Measurements from ENCODE around the gene NFATC4.
A peak's percentile ranks its signal among the peaks of the same experiment; 100 is the strongest.

NFATC4 gene

DNA sequence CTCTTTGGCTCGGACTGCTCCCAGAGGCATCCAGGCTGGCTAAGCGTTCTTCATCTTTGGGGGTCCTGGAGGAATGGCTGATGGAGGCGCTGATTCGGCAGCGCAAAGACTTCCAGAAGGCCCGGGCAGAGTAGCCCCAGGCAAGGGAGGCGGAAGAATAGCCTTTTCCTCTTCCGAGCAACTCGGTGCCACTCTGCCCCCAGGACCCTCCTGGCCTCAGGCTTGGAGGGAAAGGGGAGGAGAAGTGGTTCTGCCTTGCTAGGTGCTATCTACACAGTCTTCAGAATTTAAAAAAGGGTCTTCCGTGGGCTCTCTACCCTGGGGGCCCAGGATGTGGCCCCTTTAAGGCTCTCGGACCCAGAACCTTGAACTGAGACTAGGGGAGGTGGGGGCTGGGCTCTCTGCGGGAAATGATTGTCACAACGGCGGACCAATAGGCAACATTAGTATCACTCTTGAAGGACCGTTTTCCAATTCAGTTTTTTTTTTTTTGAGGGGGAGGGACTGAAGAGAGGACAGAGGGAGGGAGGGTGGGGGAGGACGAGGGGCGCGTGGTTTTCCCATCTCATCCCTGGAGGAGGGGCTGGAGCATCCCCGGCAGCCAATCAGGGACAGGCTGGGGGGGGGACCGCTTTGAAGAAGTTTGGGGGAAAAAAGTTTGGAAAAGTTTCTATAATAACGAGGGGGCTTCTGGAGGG lies at the start of gene NFATC4:
Gene NFATC4, plus strand, starts transcription at position 671 of the 698 bp plus-strand sequence. CDS start 157 bp downstream, outside the sequence.
- DNase-seq, result peak; percentile 80

DNA sequence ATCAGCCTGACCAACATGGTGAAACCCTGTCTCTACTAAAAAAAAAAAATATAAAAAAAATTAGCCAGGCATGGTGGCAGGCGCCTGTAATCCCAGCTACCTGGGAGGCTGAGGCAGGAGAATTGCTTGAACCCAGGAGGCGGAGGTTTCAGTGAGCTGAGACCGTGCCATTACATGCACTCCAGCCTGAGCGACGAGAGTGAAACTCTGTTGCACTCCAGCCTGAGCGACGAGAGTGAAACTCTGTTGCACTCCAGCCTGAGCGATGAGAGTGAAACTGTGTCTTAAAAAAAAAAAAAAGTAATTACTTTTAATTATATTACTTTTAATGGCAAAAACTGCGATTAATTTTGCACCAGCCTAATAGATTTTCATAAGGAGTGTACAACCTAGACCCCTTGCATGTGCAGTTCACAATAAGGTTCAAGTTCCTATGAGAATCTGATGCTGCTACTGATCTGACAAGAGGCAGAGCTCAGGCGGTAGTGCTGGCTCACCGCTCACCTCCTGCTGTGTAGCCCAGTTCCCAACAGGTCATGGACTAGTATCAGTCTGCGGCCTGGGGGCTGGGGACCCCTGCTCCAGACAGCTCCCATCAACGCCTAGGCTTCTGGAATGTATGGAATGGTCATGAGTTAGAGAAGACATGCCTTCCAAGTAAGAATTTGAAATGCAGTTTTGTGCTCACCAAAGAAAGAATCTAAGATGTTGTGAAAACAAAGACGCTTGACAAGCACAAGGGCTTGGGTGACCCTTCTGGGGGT lies 46.6 kb upstream of the NFATC4 start:
- no peak for DNase-seq

DNA sequence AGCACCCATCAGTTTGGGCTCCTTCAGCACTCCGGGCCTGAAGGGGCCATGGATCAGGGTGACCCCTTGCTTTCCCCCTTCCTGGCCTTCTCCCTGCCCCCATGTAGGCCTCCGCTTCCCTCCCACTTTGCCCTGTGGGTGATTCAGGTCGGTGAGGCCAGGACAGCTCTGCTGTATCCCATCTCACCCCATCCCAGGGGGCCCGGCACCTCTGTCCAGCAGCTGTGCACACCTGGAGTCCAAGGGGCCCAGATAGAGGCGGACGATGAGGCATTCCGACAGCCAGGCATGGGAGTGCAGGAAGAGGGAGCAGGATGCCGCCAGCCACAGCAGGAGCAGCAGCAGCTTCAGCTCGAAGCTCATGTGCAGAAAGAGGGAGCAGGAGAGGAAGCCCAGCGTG lies 45.3 kb upstream of the NFATC4 start:
- no peak for DNase-seq

DNA sequence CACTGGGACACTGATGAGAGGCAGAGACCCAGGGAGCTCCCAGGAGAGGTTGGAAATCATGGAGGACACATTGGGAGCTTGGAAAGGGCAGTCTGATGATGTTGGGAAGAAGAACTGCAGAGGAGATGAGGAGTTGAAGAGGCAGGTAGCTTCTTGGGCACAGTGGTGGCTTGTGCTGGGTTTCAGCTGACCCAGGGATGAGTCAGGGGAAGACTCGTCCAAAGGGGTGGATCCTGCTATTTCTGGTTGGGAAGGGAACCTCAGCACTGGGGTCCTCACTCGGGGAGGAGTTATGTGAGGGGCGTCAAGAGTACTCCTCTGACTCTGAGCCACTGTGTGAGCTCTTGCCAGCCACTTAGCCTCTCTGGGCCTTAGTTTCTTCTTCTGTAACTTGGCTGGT lies 44.6 kb upstream of the NFATC4 start:
- no peak for DNase-seq

DNA sequence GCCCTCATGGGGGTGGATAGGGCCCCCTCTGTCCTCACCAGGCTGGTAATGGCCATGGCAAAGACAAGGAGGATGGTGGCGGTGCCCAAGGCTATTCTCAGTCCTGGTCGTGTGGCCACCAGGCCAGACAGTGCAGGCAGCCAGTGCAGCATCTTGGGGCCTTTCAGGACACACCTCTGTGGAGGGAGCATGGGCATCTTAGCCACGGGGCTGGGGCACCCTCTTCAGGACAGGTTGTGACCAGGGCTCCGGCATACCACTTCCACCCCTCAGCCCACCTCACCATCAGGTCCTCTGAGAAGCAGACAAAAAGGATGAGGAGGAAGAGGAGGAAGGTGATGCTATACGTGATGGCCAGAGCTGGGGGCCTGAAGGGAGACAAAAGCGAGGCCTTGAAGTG lies 44.0 kb upstream of the NFATC4 start:
- no peak for DNase-seq

DNA sequence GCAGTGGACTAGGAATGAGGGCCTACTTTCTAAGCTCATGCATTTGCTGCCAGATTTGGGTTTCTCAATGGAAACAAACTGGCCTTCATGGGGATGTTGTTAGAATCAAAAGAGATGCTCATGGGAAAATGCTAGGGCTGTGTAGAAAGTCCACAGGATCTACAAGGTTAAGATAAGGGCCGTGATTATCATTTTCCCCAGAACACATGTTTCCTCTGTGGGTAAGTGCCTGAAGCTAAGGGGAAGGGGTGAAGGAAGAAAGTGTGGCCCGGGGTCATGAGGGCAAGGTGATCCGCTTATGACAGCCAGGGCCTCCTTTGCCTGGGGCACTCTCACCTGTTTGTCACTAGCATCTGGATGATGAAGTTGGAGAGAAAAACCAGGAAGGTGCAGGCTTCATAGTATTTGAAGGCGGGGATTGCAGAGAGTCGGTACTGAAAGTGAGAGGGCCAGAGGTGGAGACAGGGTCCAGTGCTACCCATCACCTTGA lies 42.9 kb upstream of the NFATC4 start:
- DNase-seq, result no peak

DNA sequence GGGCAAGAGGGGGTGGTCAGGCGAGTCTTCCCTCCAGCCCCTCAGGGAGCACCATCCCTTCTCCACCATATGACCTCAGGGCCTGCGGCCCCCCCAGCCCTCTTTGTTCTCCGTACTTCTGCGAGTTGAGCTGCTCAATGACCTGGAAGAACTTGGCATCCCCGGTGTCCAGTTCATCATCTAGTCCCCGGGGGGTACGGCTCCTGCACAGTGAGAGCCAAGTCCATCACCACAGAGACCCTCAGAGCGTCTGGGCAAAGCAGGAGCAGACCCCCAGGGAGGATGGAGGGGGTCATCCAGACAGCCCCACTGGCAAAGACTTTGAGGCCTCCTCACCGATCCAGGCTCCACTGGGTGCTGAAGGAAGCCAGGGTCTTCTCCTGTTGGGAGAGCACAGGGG lies 42.0 kb upstream of the NFATC4 start:
- DNase-seq, result no peak

DNA sequence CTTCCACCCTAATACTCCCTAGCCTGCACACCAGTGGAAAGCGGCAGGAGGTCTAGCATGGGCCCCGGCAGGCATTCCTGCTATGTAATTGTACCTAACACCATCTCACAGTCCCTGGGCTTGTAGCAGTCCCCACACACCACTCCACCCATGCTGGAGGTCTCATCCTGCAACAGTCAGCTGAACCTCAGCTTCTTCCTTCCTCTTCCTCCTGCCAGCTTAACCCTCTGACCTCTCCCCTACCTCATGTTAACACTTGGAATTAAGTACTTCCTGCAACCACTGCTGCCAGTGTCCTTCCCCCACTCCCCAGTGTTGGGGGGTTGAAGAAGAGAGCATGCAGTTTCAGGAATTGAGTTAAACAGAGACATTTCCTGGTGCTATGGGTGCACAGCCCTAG lies 40.7 kb upstream of the NFATC4 start:
- no peak for DNase-seq

DNA sequence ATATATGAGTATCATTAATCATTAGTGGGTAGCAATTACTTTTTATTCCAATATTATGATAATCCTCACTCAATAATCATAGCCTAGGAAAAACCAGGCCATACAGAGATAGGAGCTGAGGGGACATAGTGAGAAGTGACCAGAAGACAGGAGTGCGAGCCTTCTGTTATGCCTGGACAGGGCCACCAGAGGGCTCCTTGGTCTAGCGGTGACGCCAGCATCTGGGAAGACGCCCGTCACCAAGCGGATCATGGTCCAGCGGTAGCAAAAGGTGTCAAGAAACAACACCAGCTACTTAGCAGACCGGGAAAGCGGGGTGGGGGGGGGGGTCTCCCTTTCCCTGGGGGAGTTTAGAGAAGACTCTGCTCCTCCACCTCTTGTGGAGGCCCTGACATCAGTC lies 40.1 kb upstream of the NFATC4 start:
- peak; percentile 16 for DNase-seq

DNA sequence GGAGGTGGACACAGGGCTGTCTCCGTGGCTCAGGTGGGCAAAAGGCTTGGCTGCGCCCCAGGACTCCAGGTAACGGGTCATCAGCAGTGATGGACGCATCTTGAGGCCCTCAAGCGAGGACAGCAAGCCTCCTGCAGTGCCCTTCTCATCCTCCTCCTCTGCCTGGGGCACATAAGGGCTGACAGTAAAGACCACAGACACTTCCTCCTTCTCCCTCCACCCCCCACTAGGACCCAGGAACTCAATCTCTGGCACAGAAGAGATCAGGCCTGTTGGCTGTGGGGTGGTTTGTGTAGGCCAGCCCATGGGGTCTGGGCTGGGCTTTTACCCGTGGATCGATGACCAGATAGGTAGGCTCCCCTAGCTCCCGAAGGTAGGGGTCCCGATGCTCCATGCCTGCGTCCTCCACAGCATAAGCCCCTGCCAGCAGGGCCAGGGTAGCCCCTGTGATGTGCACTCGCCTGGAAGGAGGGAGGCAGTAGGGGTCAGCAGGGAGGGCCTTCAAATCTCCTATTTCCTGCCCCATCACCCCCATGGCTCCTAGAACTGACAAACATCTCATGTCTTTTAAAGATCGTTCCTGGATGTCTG lies 38.8 kb upstream of the NFATC4 start:
- DNase-seq, result no peak

DNA sequence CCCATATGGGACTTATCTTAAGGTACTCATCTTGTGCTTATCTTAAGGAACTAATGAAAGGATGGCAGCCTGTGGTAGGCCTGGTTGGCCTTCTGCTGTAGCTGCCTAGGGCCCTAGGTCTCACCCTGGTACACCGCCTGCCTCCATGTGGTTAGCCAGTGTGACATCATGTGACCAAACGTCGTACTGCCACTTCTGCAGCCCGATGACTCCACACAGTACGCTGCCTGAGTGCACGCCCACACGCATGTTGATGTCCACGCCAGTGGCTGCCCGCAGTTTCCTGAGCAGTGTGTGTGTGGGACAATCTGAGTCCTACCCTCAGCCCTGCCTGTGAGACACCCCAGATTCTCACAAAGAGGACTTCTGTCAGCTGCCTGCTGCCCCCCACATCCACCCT lies 38.2 kb upstream of the NFATC4 start:
- DNase-seq, result no peak

DNA sequence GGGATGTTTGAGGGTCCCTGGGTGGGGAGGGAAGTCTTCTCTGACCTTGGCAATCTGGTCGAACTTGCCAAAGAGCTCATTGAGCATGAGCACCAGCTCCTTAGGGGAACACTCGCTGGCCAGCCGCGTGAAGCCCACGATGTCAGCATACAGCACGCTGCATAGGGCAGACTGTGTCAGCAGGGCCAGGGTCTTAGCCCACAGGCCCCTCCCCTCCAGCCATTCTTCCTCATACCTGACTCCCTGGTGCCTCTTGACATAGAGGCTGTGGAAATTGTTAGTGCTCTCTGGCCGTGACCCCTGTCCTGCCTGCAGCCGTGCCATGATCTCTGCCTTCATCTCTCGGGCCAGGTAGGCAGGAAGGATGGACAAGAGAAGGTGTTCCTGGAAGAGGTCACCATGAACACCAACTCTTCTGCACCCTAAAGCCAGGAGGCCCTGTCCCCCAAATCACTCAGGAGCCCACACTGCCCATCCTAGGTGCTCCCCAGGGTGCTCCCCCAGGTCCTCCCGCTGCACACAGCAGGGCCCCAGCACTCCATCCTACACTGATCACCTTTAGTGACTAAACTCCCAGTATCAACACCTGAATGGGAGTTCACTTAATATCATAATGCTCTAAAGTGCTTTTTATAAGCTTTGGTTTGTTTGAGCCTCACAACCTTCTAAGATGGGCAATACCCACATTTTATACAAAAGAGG lies 36.9 kb upstream of the NFATC4 start:
- no peak for DNase-seq

DNA sequence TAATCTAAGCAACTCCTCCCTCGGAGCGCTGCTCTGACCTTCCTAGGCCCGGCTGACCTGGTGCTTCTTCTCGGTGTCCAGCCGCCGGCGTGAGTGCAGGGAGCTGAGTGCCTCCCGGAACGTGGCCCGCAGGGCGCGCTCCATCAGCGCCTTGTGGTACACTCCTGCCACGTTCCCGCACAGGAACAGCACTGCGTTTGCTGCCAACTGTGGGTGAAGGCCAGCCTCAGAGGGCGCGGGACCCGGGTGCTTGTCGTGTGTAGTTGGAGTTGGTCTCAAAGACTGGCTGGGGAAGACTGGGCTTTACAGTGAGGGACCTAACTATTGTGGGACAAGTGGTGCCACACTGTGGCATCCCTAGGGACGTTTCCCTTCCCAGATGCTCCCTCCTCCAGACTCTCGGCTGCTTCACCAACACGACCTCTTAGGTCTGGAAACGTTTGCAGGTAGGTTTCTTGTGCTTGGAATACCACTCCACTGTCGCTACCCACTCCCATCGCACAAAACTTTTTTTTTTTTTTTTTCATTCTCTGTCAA lies 36.2 kb upstream of the NFATC4 start:
- no peak for DNase-seq

DNA sequence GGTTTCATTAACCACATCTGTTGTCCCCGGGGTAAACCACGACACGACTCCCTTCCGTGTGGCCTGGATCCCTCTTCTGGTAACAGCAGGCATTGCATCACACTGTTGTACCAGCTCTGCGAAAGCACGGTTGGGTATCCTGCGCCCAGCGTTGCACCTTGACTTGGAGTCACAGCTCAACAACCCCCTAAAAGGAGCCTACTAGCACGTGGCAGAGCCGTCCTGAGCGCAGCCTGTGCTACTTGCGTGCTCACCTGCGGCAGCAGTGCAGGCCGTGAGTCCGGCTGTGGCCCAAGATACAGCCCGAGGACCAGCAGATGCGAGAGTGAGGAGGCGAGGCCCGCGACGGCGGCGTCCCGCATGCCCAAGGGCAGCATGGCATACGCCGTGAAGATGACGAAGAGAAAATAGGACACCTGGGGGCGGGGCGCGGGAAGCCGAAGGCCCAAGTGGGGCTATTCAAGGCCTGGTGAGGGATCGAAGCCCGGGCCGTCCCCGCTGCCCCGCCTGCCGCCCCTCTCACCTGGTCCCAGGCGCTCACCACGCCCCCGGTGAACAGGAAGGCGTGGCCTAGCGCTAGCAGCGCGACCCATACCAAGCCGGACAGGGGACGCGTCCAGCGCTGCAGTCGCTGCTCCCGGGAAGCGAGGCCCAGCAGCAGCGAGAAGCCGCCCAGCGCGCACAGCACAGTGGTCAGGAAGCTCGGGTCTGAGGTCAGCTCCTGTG lies 35.6 kb upstream of the NFATC4 start:
- DNase-seq, result peak; percentile 17

DNA sequence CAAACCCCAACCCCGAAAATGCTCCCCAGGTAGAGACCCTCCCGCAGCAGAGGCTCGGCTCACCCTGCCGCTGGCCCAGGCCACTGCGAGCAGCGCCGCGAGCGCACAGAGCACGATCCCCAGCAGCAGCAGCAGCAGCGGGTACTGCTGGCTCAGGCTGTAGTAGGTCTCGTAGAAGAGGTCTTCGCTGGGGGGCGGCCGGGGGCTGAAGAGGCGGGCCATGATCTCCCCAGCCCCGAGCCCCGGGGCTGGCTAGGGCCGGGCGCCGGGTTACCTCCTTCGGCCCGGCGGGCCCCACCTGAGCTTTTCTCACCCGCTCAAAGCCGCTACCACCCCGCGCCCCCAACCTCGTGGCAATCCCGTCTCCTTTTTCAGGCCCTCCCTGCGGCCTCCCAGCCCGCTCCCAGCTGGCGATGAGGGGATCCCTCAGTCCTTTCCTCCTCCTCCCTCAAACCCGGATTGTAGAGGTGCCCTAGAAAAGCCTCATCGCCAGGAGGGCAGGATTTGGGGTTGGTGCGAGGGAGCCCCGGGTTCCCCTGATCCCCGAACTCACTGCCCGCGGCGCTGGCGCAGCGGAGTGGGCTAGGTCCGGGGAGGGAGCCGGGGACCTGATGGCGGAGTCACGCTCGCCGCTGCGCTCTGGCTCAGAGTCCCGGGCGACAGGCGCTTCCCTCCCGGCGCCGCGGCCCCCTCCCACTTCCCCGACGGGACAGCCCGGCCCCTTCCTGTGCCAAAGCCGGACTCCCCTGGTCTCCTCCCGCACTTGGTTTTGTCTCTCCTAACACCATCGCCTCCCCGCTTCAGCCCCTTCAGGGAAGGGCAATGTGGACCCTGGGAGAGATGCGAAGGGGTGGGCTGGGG lies 33.3 kb upstream of the NFATC4 start, which contains the start of gene ADCY4:
Gene ADCY4, minus strand, starts transcription at position 641 of the 861 bp plus-strand sequence. Its CDS starts 419 bp downstream, at position 222.
- no peak for DNase-seq

DNA sequence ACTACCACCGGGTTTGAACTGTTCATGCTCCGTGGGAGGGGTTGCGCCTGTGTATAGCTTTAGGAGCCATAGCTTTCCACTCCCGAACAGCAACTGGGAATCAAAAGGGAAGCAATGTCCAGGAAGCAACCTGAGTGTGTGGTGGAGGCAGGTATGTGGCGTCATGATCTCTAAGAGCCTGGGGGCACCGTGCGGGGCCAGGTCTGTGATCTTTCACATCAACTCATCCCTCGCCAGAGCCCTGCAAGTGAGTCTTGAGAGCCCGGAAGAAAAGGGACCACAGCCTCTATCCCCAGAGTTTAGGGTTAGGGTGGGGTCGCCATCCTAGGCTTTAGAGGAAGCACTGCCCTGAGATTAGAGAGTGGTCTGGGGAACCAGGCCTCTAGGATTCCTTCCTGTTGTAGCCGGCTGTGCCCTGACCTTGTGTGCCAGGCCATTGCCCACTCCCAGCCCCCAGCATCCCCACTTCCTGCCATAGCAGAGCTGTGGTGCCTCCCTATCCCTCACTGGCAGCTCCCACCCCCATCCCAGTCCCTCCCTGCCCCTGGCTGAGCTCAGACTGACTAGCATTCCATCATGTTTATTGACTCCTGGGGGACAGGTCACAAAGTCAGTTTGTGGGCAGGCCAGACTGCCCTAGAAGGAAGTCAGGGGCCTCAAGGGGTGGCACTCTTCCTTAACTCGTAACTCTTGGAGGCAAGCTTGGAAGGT lies 32.4 kb upstream of the NFATC4 start:
- no peak for DNase-seq

DNA sequence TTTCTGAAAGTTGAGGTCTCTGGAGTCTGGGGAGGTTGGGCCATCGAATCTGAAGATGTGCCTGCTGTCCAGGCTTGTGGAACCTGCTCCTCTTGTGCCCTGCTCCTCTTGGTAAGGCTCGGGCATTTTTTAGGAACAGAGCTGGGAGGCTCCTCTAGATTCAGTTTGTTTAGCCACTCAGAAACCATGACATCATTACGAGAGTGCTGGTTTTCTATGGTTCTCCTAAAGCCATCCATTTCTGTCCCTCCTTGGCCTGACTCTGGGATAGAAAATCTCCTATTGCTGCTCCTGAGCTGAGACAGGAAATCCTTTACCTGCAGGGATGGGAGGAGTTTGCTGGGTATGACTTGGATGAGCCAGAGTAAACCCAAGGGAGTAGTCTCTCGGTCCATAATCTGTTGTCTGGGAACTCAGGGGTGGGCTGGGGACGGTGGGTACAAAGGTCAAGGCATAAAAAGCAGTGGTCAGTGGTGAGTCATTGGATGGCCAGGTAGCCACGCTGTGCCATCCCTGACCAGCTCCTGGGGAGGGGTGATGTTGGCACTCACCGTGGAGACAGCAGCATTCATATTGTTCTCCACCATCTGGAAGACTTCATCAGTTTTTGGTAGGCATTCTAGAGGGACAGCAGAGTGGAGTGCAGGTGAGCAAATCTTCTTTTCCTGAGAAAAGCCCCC lies 30.7 kb upstream of the NFATC4 start:
- DNase-seq, result no peak

DNA sequence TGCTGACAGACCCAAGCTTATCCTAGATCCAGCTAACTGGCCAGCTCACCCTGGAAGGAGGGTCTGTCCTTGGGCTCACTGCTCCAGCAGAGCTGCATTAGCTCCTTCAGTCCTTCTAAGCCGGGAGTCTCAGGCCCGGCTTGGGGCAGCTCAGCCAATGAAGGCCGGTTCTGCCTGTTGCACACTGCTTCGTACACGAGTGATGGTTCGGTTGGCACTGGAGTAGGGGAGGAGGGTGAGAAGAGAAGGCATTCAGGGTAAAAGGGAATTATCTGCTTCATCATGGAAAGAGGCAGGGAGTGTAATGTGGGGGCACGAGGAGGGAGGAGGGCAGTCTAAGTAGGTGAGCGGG lies 30.2 kb upstream of the NFATC4 start:
- DNase-seq, result no peak

DNA sequence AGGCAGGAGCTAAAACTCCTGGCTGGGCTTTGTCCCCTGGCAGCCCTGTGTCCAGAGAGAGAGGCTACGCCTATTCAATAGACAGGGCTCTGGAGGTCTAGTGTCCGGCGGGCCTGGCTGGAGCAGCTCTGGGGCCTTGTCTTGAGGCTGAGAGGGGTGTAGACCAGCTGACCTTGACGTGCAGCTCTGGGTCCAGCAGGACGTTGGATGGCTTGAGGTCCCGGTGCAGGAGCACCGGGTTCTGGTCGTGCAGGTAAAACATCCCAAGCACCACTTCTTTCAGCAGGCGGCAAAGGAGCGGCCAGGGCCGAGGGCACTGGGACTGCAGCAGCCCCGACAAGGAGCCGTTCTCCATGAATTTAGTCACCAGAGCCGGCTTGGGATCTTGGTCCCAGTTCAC lies 29.1 kb upstream of the NFATC4 start:
- no peak for DNase-seq

All from T1000 (cell line).